Gastrocnemius medialis (tissue), 4 donors: ENCODE data around the gene MBNL1.

ENCODE experiments used
- CTCF ChIP-seq, 5 experiments: fragments of 450-650 bp in 3 of 5; fragments of 200-600 bp in 2 of 5; sonication (generic) in 2 of 5; IDR thresholded peaks in 4 of 5; conservative IDR thresholded peaks in 1 of 5; 1 replicate in 4 of 5; 2 replicates in 1 of 5; pipeline ENCODE4 v1.5.1; 2016 to 2019; ENCODE audit warnings: antibody characterized with exemption in 5 of 5, mild to moderate bottlenecking in 3 of 5, moderate library complexity in 3 of 5
- POLR2A ChIP-seq, 2 donors: fragments of 450-650 bp; IDR thresholded peaks; one replicate each; pipeline ENCODE4 v1.6.1; 2017; ENCODE audit warnings: antibody characterized with exemption in 2 of 2, mild to moderate bottlenecking in 2 of 2, moderate library complexity in 2 of 2

- no peak for TF ChIP-seq POLR2A (IDR thresholded peaks at IDR 0.05)
- TF ChIP-seq CTCF (IDR thresholded peaks at IDR 0.05 in 4 of 5, conservative IDR thresholded peaks at IDR 0.05 in 1 of 5): no peak
Observed at GRCh38 chr3:152443212-152444023, 174.7 kb downstream of the MBNL1 start.
